AG04449 (cell line): ENCODE measurements around the gene FNDC3B.
A peak's percentile ranks its signal among the peaks of the same experiment; 100 is the strongest.

ENCODE experiments used
- CTCF ChIA-PET: fragments of 350-600 bp; formaldehyde crosslinking; extraction: SDS; loops from one replicate; lab custom pipeline; 2021; ENCODE audit warnings: antibody characterized with exemption; lab: Yijun Ruan, JAX
- POLR2A ChIA-PET: fragments of 400-600, 350-600 bp; formaldehyde crosslinking; extraction: SDS; loops from one replicate; lab custom pipeline; 2020; ENCODE audit warnings: antibody characterized with exemption, inconsistent platforms; lab: Yijun Ruan, JAX
- DNase-seq: peaks from one replicate; pipeline ENCODE4 v3.0.0-alpha.2; 2010; ENCODE audit warnings: low read depth, low spot score
- H3K4me3 ChIP-seq: 2 replicates; pipeline ENCODE4 v1.5.1; 2011; ENCODE audit warnings: low read depth, mild to moderate bottlenecking, control low read depth, low read length
- CTCF ChIP-seq: IDR thresholded peaks from one replicate; pipeline ENCODE4 v1.5.1; 2011; ENCODE audit warnings: mild to moderate bottlenecking, moderate library complexity, low read length, control low read depth, inconsistent platforms; ENCODE audit not compliant: insufficient read depth; ENCODE audit errors: missing control alignments

FNDC3B gene

GRCh38 chr3:172138193-172138537, 98.8 kb downstream of the FNDC3B start:
- ChIA-PET POLR2A (interaction anchor here (1.0 kb wide), 1 partner anchor 97 kb away, joined by 3 read pairs; no protein-coding TSS in a partner anchor), CTCF (interaction anchor here (1.1 to 1.6 kb wide), 2 partner anchors 36 to 96 kb away, joined by 3 read pairs; no protein-coding TSS in a partner anchor)
- no peak overlapping the region for H3K4me3 ChIP-seq
- no peak for DNase-seq
- no peak for TF ChIP-seq CTCF

DNA sequence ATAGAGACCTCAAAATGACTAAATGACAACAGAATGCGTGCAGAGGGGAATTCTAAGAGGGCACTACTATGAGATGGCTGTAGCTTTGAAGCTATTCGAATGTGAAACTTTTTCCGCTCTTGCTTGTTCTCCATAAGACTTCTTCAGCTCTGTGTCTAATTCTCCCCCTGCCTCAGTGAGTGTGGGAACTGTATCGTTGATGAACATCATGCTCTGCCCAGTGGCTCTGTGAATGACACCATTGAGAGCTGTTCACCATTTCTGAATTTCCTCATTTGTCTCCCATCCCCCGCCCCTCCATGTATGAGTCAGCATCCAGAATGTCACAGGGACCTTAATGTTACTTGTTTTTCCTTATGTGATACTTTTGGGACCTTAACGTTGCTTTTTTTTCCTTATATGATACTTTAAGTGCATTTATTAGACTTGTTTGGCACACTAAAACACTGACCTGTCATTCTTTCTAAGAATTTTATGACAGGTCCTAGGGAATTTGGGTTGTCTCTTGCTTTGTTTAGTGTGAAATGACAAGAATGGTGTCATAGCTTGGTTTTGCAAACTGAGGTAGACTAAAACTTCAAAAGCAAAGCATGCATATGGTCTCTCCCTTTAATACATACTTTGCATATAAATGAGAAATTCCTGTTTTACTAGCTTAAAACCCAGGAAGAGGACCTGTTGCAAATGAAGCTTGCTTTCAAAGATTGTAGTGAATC, 99.6 kb downstream of the FNDC3B start:
- H3K4me3 ChIP-seq: no peak overlapping the region
- CTCF ChIA-PET: interaction anchor here (1.1 to 1.6 kb wide), 2 partner anchors 37 to 96 kb away, joined by 3 read pairs; no protein-coding TSS in a partner anchor
- POLR2A ChIA-PET: interaction anchor here (1.1 kb wide), 1 partner anchor 14 kb away, joined by 3 read pairs; no protein-coding TSS in a partner anchor
- TF ChIP-seq CTCF: no peak
- DNase-seq: no peak

GRCh38 chr3:172139528-172140276, 100.3 kb downstream of the FNDC3B start:
- POLR2A ChIA-PET: interaction anchor here (1.1 kb wide), 2 partner anchors 13 to 98 kb away, joined by 3 read pairs; no protein-coding TSS in a partner anchor
- no peak for TF ChIP-seq CTCF
- CTCF ChIA-PET: interaction anchor here (0.6 to 1.6 kb wide), 2 partner anchors 9 to 97 kb away, joined by 3 read pairs; no protein-coding TSS in a partner anchor
- no peak for DNase-seq
- H3K4me3 ChIP-seq: no peak overlapping the region

GRCh38 chr3:172140499-172141391, 101.4 kb downstream of the FNDC3B start:
- POLR2A ChIA-PET: interaction anchor here (1.0 to 1.1 kb wide), 3 partner anchors 12 to 140 kb away, joined by 3 read pairs; no protein-coding TSS in a partner anchor
- H3K4me3 ChIP-seq: no peak overlapping the region
- peak; percentile 88 for DNase-seq
- CTCF ChIA-PET: interaction anchor here (0.6 to 1.7 kb wide), 2 partner anchors 10 to 13 kb away, joined by 3 to 7 read pairs; no protein-coding TSS in a partner anchor
- TF ChIP-seq CTCF: no peak

GRCh38 chr3:172142051-172142863, 102.9 kb downstream of the FNDC3B start:
- DNase-seq: peak; percentile 40
- ChIA-PET POLR2A (interaction anchor here (0.7 kb wide), 1 partner anchor 59 kb away, joined by 3 read pairs; no protein-coding TSS in a partner anchor), CTCF (interaction anchor here (1.0 to 1.7 kb wide), 3 partner anchors 11 to 38 kb away, joined by 3 to 7 read pairs (median 3); no protein-coding TSS in a partner anchor)
- no peak overlapping the region for H3K4me3 ChIP-seq
- no peak for TF ChIP-seq CTCF
